GM20000 (cell line): ENCODE data around the gene SNX5.

Source experiments
- DNase-seq: peaks from one replicate; pipeline ENCODE4 v3.0.0; 2012; ENCODE audit warnings: low spot score
- CTCF ChIP-seq: IDR thresholded peaks from 2 replicates; pipeline ENCODE4 v1.5.1; 2012; ENCODE audit warnings: mild to moderate bottlenecking, control low read depth; ENCODE audit errors: extremely low read depth, missing control alignments

The SNX5 gene

GRCh38 chr20:17932396-17932795 lies 36.2 kb downstream of the SNX5 start:
- TF ChIP-seq CTCF, result no peak
- DNase-seq, result no peak

GRCh38 chr20:17931513-17931912 lies 37.1 kb downstream of the SNX5 start:
- no peak for DNase-seq
- no peak for TF ChIP-seq CTCF

- TF ChIP-seq CTCF, result no peak
- DNase-seq, result no peak
These were observed 39.8 kb downstream of the SNX5 start for GRCh38 chr20:17928633-17929311.

- no peak for TF ChIP-seq CTCF
- no peak for DNase-seq
These were observed 40.4 kb downstream of the SNX5 start for GRCh38 chr20:17928211-17928611.

GRCh38 chr20:17925940-17926300 lies 42.7 kb downstream of the SNX5 start:
- TF ChIP-seq CTCF, result no peak

GRCh38 chr20:17925141-17925939 lies 43.3 kb downstream of the SNX5 start:
- no peak for TF ChIP-seq CTCF
- no peak for DNase-seq

More at GRCh38 chr20:17925940-17926300, 42.7 kb downstream of the SNX5 start:
- DNase-seq, result no peak

- TF ChIP-seq CTCF, result no peak
- no peak for DNase-seq
These were observed 46.8 kb downstream of the SNX5 start for GRCh38 chr20:17921774-17922173.
